Prostate gland (tissue), 2 donors: ENCODE data around the gene CPM.

ENCODE experiments used
- POLR2AphosphoS5 ChIP-seq: sonication (generic); formaldehyde crosslinking; IDR thresholded peaks from one replicate; pipeline ENCODE4 v1.6.1; 2017; ENCODE audit warnings: antibody characterized with exemption
- TF ChIP-seq, protein P1 (sequence below), 4 experiments: fragments of 200-600 bp in 2 of 4; fragments of 450-650 bp in 2 of 4; sonication (generic) in 2 of 4; IDR thresholded peaks; 1 replicate in 3 of 4; 2 replicates in 1 of 4; pipeline ENCODE4 v1.5.1; 2016 to 2019; ENCODE audit warnings: antibody characterized with exemption in 4 of 4, mild to moderate bottlenecking in 2 of 4, moderate library complexity in 2 of 4

DNA sequence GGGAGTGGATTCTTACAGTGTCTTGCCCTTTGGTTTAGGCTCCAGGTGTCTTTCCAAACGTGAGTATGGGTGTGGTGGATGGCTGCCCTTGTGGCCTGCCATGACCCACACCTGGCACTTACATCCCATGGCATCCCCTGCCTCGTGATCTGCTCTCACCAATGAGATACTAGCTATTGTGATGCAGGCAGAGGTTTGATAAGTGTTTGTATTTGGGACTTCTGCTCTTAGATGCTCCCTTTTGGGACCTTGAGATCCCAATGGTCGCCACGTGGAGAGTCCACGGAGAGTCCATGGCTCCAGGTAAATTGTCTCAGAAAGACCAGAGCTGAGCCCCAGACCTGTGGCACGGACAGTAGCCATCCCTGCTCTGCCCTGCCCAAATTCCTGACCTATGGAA is 62.5 kb downstream of the CPM start:
- TF ChIP-seq, protein P1, sequence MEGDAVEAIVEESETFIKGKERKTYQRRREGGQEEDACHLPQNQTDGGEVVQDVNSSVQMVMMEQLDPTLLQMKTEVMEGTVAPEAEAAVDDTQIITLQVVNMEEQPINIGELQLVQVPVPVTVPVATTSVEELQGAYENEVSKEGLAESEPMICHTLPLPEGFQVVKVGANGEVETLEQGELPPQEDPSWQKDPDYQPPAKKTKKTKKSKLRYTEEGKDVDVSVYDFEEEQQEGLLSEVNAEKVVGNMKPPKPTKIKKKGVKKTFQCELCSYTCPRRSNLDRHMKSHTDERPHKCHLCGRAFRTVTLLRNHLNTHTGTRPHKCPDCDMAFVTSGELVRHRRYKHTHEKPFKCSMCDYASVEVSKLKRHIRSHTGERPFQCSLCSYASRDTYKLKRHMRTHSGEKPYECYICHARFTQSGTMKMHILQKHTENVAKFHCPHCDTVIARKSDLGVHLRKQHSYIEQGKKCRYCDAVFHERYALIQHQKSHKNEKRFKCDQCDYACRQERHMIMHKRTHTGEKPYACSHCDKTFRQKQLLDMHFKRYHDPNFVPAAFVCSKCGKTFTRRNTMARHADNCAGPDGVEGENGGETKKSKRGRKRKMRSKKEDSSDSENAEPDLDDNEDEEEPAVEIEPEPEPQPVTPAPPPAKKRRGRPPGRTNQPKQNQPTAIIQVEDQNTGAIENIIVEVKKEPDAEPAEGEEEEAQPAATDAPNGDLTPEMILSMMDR (IDR thresholded peaks at IDR 0.05) = no peak
- TF ChIP-seq POLR2AphosphoS5 = no peak
